LNCAP (cell line): ENCODE results near the gene KRTAP27-1.

Source experiments
- TF ChIP-seq, protein P1 (sequence below): fragments of 450-650 bp; IDR thresholded peaks from 2 replicates; pipeline ENCODE4 v1.5.1; 2017; ENCODE audit warnings: mild to moderate bottlenecking

Gene KRTAP27-1

DNA sequence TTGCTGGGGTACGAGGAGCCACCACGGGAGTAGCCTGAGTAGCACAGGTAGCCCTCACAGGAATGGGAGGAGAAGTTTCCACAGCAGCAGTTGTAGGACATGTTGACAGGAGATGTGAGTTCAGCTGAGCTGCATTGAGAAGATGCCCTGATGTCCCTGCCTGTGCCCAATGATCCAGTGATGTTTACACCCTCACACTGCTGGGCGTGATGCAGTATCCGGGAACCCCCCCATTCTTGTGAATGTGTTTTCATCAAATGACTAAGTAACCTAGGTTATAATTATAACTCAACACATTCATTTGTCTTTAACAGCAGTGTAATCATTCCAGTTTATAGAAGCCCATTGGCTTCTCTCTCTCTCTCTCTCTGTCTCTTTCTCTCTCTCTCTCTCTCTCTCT, 11.0 kb upstream of the KRTAP27-1 start, which contains the start of gene KRTAP23-1:
KRTAP23-1 (minus strand) TSS at position 101 of the 400 bp plus-strand sequence; CDS start at position 101, 0 bp downstream.
- TF ChIP-seq, protein P1, sequence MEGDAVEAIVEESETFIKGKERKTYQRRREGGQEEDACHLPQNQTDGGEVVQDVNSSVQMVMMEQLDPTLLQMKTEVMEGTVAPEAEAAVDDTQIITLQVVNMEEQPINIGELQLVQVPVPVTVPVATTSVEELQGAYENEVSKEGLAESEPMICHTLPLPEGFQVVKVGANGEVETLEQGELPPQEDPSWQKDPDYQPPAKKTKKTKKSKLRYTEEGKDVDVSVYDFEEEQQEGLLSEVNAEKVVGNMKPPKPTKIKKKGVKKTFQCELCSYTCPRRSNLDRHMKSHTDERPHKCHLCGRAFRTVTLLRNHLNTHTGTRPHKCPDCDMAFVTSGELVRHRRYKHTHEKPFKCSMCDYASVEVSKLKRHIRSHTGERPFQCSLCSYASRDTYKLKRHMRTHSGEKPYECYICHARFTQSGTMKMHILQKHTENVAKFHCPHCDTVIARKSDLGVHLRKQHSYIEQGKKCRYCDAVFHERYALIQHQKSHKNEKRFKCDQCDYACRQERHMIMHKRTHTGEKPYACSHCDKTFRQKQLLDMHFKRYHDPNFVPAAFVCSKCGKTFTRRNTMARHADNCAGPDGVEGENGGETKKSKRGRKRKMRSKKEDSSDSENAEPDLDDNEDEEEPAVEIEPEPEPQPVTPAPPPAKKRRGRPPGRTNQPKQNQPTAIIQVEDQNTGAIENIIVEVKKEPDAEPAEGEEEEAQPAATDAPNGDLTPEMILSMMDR = no peak

DNA sequence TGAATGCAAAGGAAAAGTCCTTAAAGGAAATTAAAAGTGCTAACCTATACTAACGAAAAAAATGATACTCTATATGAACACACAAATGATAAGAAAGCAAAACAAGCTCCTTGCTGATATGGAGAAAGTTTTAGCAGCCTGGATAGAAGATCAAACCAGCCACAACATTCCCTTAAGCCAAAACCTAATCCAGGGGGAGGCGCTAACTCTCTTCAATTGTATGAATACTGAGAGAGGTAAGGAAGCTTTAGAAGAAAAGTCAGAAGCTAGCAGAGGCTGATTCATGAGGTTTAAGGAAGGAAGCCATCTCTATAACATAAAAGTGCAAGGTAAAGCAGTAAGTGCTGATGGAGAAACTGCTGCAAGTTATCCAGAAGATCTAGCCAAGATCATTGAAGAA, 7.5 kb upstream of the KRTAP27-1 start:
- TF ChIP-seq, protein P1 = no peak

DNA sequence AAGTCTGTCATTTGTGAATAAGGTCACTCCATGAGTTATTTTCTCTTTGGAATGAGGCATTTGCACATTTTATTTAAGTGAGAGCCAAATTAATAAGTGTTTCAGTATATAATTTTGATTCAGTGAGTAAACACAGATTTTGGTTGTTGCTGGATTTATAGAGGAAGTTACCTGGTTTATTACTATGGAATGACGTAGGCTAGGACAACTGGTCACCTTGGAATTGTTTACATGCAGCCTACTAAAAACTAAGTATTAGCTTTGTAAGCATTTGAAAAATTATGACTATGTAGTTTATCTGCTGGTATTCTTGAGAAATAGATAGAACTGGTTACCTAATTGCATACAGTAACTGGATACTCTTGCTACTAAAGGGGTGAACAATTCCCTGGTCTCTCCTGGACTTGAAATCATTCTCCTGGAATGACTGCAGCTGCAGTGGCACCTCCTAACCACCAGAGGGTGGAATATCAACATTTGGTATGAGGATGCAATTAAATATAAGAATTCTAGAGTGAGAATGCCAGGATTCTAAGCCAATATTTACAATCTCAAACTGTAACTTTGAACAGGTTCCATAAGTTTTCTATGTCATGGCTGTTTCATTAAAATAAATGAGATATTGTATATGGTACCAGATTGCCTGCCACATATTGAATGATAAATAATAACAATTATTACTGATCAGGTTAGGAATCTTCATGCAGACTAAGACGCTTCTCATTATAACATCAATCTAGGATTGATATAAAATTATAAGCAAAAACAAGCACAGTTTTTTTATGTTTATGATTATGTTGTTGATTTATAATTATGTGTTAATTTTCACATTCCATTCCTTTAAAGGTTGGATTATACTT, 3.5 kb upstream of the KRTAP27-1 start:
- TF ChIP-seq, protein P1 = peak; percentile 97

DNA sequence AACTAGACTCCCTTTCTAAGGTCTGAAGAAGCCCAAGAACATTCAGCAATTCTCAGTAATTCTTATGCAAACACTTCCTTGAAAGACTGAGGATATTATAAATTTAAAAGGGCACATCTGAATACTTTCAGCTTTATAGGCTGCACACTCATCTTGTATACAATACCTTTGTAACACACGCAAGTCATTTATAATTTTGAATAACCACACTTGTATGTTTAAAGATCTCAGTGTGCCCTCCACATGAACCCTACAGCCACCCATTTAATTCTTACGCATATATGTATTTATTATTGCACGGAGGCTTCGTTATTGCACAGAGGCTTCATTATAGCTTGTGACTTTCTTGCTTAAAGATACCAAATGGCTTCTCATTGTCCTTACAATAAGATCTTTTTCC, 1.2 kb upstream of the KRTAP27-1 start:
- TF ChIP-seq, protein P1 = no peak

DNA sequence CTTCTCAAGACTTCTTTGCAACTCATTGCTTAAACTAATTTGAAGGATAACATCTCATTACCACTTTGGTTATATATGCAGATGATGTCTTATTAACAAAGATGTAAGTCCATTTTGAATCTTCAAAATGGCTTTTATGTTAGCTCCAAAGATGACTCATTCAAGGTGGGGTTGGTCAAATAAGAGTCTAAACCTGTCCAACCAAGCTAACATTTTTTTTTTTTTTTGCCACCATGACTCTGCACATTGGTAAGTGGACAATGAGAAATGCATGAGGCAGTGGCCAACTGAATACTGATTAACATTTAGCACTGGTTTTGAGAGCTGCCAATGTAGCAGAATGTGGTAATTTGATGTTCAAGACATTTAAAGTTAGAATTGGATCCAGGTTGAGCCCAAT, 278 bp upstream of the KRTAP27-1 start:
- TF ChIP-seq, protein P1 = no peak

DNA sequence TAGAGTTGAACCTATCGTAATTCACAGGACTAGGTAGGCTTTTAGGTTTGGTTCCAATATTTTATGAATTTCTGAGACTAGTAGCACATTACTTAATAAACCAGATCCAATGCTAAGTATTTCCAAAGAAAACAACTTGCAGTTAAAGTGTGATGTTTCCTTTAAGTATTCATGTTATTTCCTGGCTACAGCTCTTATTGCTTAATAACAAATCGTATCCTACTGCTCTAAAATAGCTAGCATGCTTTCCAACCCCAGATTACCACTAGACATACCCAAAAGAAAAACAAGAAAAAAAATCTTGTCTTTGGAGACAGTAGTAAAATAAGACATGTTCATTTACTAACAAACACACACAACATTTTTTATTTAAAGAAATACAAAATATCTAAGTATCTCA, 898 bp downstream of the KRTAP27-1 start:
- TF ChIP-seq, protein P1 = no peak

DNA sequence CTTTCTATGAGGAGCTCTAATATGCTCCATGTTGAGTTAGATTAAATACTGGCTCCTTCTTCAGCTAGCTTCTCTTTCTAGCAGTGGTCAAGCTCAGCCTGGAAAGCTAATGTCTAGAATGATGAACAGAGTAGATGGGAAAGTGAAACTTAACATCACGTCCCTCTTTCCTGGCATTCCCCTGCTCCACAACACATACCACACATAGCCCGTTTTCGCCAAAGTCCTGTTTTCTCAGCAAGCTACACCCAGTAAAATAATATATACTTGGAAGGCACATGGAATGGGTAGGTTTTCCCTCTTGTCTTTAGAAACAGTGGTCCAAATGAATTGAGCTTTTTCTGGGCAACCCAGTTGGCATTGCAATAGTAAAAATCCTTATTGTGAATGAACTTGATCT, 3.8 kb downstream of the KRTAP27-1 start:
- TF ChIP-seq, protein P1 = no peak
